GM19023 (cell line): ENCODE measurements around the gene ARL2.

Source experiments
- ATAC-seq: cut with Tn5 transposase; IDR thresholded peaks from one replicate; pipeline ENCODE4 v1.9.1; 2021; ENCODE audit warnings: mild to moderate bottlenecking, moderate library complexity; ENCODE audit not compliant: unreplicated experiment

The ARL2 gene

DNA sequence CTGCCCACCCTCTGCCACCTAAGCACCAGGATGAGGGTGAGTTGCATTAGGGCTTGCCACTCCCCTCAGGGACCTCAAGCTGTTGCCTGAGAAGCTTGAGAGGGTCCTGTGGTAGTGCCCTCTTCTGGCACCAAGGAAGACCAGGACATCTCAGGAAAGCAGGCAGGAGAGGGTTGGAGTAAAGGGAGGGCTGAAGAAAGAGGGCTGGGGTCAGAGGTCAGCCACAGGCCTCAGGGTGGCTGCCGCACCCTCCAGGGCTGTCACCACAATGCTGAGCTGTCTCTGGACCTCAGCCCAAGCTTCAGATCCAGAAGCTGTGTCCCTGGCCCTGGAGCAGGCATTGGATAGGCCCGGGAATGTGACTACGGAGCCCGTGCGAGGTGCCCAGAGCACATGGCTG is 31.1 kb downstream of the ARL2 start:
- ATAC-seq: no peak

DNA sequence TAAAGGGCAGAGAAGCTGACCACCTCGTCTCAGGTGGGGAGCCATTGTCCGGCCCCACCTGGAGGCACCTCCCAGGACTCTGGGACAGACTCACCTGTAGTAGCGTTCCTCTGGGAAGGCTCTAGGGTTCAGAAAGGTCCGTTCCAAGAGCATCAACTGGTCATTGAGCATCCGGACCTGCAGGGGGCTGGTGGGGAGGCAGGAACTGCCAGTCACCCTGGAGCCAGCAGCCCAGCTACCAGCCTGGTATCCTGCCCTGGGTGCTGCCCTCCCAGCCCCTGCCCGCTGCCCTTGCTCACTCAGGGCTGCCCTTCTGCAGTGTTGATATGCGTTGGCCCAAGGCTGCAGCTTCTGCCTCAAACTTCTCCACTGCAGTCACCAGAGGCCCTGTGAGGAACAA is 31.8 kb downstream of the ARL2 start:
- no peak for ATAC-seq

DNA sequence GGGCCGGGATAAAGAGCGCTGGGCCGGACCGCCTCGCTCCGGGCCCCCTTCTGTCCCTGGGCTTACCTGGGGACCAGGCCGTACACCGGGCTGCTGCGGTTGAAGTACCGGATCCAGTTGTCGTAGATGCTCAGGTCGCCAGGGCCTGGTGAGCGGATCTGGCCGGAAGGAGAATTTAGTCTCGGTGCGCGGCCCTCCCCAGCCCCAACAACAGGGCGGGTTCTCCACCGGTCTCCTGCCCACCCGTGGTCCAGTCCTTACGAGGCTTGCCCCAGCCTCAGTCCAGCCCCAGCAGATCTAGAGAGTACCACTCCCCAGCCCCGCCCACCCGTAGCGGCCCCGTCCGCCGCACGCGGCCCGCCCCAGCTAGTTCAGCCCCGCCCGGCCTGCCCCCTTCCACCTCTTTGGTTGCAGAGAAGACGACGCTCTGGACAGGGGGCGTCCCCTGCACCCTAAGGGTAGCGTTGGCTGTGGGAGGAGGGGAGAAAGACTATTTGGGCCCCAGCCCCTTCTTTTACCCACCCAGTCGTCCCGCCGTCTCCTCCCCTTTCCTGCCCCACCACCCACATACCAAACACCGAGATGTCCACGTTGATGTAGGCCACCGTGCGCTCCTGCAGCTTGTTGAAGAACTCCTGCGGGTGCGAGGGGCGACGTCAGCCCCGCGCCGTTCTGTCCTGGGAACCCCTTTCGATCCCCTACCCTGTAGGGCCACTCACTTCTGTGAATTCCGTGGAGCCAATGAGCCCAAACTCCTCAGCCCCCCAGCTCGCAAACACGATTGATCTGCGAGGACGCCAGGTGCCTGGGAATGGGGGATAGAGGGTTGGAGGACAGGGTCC is 33.8 kb downstream of the ARL2 start:
- ATAC-seq: no peak

DNA sequence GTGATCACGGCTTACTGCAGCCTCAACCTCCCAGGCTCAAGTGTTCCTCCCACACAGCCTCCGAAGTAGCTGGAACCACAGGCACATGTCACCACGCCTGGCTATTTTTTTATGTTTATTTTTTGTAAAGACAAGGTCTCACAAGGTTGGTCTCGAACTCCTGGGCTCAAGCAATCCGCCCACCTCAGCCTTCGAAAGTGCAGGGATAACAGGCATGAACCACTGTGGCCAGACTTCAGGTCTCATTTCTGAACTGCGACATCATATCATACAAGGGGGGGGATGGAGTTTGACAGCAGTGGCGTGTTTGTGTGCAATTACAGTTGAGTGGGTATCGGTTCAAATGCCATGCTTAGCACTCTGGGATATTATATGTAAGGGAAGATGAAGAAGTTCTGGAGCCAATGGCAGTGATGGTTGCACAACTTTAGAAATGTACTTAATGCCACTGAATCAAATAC is 37.5 kb downstream of the ARL2 start:
- ATAC-seq: no peak

- no peak for ATAC-seq
Measured at GRCh38 chr11:65053827-65054508, 40.0 kb downstream of the ARL2 start.

DNA sequence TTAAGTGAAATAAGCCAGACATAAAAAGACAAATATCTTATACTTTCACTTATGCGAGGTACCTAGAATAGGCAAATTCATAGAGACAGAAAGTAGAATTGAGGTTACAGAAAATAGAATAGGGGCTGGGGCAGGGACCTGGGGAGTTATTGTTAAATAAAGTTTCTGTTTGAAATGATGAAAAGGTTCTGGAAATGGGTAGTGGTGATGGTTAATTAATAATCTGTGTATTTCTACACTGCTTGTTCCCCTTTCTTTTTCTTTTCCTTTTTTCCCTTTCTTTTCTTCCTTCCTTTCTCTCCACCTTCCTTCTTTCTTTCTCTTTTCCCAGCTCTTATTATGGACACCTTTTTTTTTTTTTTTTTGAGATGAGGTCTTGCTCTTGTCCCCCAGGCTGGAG is 41.6 kb downstream of the ARL2 start:
- no peak for ATAC-seq

- no peak for ATAC-seq
Measured at GRCh38 chr11:65056999-65057398, 43.0 kb downstream of the ARL2 start.

DNA sequence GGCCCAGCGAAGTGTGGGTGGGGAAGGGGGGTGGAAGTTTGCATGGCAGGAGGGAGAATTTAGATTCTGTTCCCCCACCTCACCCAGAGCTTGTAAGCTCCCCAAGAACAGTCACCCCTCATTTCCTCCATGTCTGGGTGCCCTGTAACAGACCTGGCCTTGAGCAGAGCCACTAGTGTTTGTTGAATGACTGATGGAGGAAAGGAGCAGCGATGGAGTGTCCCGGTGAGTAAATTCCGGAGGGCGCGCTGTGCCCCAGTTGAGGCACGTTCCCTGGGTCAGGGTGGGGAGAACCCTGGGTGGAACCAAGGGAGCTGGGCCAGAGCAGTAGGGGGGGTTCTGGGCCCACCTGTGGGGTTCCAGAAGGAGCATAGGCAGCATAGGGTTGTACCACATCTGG is 43.6 kb downstream of the ARL2 start:
- no peak for ATAC-seq

- ATAC-seq: no peak
Measured at GRCh38 chr11:65058012-65058411, 44.1 kb downstream of the ARL2 start.

DNA sequence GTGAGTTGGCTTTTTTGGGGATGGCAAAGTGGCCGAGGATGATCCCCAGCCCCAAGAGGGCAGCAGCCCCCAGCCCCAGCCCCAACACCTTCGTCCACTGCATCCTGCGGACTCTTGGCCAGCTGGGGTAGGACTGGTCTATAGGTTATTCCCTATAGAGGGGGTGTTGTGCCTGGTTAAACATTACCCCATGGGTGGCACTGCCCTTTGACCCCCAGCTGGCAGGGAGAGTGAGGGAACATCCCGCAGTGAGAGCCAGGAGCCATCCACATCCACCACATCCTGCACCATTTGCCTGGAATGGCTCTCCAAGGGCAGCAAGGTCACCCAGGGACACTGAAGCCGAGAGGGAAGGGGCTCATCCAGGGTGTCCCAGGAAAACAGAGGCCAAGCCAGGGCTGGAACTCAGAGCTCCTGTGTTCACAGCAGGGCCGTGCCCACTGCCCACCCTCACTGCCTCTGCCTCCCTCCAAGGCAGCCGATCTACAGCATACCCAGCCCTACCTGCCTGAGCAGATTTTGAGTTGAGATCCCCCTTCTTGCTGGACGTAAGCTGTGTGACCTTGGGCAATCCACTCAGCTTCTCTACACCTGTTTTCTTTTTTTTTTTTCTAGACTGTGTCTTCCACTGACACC is 44.6 kb downstream of the ARL2 start, which contains the start of gene NAALADL1:
TSS of gene NAALADL1 (minus strand) at position 135 of the 636 bp plus-strand sequence. CDS start at position 103, 32 bp downstream.
- no peak for ATAC-seq

DNA sequence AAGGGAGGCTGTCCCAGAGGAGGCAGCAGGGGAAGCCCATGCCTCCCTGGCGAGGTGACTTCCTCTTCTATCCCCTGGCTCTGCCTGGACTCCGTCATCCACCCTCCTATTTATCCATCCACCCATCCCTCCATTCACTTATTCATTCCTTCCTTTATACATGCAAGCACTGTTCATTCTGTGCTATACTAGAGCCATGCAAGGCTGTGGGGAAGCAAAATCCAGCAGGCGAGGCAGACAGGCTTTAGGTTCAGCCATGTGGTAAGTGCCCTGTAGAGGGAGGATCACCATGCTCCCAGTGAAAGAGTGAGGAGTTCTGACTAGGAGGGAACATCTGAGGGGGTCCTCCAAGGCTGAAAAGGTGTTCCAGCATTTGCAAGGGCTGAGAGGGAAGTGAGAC is 45.6 kb downstream of the ARL2 start:
- ATAC-seq: no peak

- ATAC-seq: no peak
Measured at GRCh38 chr11:65059959-65060824, 46.2 kb downstream of the ARL2 start.

GRCh38 chr11:65060913-65061408 is 47.0 kb downstream of the ARL2 start:
- no peak for ATAC-seq

DNA sequence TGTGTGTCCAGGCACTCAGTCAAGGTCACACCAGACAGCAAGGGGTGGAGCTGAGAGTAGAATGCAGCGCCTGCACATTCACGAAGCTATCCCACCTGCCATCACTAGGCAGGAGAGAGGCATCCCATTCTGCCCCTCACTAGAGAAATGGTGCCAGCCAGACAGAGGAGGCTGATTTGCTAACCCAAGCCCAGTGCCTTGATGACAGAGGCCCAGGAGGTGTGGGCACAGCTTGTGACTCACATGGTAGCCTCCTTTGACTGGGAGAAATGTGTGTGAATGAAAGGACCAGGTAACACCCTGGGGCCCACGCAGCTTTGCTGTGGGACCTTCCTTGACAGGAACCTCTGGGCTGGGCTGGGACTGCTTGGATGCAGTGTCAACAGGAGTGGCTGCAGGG is 49.6 kb downstream of the ARL2 start:
- no peak for ATAC-seq

- no peak for ATAC-seq
Measured at GRCh38 chr11:65064847-65065240, 50.9 kb downstream of the ARL2 start.

DNA sequence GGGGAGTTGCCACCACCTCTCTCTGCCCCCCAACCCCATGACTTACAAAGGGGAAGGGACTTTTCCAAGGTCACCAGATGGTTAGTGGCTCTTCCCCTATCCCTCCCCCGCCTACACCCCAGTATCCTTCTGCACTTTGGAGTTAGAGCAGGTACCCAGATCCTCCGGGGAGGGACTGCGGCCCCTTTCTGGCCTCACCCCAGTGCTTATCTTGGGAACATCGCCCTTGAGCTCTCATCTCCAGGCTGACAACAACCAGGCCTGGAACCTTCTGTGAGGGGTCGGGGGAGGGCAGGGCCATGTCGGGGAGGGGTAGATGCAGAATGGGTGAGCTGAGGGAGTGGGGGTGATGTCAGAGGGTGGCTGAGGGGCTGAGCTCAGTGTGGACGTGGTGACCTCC is 51.9 kb downstream of the ARL2 start:
- no peak for ATAC-seq

DNA sequence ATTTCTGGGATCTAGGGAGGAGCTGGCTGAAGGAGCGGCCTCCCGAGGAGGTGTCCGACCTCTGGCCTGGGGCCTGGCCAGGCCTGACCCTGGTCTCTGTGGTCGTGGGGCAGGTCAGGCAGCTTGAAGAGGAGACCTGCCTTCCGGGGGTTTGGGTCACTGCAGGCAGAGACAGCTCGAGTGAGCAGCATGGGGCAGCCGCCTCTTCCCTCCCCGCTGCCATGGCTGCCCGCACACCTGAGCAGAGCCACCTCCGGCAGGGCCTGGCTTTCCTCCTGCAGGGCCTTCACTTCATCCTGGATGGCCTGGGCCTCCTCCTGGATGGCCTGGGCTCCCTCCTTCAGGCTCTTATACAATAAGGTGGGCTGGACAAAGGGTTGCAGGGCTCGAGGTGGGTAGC is 52.4 kb downstream of the ARL2 start:
- ATAC-seq: no peak

GRCh38 chr11:65066805-65067291 is 52.9 kb downstream of the ARL2 start:
- no peak for ATAC-seq

DNA sequence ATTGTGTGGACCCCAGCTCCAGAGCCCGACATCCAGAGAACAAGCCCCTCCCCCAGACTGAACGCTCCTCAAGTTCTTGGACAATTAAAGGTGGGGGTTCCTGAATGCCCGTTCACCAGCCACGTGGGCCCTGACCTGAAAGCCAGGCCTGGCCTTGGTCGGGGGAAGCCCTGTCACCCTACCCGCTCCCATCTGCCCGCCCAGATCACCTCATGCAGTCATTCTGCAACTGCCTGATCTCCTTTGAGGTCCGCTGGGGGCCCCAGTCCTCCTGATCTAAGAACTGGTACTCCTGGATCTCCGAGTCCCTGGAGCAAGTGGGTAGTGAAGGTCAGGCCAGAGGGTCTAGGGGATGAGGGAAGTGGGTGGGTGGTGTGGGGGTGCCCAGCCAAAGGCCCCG is 53.5 kb downstream of the ARL2 start:
- ATAC-seq: no peak

DNA sequence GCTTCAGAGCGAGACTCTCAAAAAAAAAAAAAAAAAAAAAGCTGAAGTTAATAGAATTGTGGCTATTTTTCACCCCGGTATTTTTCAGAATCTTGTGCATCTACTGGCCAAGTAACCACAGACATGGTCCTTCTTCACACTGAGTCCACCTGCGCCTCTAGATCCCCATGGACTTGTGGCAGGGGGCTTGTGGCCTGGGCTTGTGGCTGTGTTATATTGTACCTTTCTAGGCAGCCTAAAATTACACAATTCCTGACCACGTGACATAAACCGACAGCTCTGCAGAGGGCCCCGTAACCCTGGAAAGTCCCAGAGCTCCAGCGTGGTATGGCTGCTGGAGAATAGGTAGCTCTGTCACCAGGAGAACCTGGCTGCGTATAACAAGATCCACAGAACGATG is 55.3 kb downstream of the ARL2 start:
- ATAC-seq: no peak
